DMS 273 (cell line): ENCODE data around the gene ANKRD22.
"Not testable (repeated sequence)": the region's sequence is repeated elsewhere in the genome, so short reads cannot be mapped to it uniquely, and the experiment has no call there.

Experiments
- DNase-seq: peaks from one replicate; lab custom pipeline; 2025; ENCODE audit not compliant: unreplicated experiment; lab: John Stamatoyannopoulos, UW

Gene ANKRD22

DNA sequence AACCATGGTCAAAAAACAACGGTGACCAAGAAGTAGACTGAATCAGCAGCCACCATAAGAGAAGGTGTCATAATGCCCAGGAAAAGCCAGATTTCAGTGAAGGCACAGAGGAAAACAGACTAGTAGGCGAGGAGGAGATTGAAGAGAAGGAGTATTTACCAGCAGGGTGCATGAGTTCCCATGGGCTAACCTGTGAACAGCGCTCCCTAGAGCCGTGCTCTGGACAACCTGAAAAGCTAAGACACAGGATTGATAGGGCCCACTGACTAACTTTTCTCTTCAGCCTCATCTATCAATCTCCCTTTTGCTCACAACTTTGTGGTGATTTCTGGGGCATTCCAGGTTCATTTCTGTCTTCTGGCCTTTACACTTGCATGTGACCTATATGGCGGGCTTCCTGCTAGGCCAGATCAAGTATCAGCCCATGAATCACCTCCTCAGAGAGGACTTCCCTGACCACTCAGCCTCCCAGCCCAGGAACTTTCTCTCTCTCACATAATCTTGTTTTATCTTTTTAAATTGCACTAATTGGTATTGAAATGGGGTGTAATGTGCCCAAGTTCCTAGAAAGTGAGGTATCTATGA is 12.8 kb downstream of the ANKRD22 start:
- DNase-seq = no peak

DNA sequence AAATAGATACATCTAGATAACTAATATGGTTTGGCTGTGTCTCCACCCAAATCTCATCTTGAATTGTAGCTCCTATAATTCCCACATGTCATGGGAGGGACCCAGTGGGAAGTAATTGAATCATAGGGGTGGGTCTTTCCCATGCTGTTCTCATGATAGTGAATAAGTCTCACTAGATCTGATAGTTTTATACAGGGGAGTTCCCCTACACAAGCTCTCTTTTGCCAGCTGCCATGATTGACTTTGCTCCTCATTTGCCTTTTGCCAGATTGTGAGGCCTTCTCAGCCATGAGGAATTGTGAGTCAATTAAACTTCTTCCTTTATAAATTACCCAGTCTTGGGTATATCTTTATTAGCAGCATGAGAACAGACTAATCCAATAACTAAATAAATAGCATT is 14.0 kb downstream of the ANKRD22 start:
- DNase-seq = not testable (repeated sequence)

DNA sequence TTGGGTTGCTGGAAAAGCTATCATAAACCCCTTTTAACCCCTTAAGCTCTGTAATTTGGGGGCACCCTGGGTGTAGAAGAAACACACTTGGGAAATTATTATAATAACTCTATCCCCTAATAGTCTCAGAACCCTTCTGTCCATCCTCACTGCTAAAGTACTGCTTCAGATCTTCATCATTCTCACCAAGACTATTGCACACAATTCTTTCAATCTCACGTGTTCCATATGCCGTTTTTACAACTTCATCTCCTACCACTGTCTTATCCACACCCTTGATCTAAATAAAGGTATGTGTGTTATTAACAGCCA is 15.8 kb downstream of the ANKRD22 start:
- DNase-seq = no peak

DNA sequence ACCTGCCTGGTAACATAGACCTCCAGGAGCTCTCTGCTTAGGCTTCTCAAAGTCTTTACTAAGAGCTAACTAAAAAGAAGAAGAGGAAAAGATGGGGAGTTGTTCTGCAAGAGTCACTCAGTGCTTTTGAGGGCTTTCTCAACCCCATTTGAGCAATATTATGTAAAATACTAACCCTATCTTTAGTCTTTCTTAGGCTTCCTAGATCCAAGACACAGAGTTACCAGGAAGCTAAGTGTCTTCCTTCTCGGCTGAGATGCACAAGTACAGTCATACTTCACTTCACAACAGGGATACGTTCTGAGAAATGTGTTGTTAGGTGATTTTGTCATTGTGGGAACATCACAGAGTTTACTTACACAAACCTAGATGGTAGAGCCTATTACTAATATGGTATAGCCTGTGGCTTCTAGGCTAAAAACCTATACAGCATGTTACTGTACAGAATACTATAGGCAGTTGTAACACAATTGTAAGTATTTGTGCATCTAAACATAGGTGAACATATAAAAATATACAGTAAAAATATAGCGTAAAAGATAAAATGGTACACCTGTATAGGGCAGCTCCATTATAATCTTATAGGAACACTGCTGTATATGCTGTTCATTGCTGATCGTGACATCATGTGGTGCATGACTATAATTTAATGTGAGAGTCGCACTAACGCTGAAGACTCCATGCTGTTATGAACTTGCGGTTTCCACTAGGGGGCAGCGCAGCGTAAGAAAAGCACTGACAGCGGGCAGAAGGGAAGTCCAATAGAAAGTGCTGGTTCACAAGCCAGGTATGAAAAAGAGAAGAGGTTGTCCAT is 16.3 kb downstream of the ANKRD22 start:
- DNase-seq = peak; percentile 87

DNA sequence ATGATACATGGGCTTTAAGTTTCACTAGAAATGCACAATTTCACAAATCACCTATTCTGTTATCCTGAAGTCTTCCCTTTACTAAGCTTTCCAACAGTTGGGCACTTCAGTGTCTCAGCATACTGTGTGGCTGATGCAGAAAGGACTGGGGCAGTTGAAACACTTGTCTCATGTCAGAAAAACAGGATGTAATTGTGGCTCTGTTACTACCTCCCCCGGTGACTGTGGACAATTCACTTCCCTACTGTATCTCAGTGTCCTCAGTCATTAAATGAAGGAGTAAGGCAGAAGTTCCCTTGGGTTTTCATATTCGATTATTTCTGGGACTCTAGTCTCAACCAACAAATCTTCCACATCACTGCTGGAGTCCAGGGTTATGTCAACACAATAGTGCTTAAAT is 17.9 kb downstream of the ANKRD22 start:
- DNase-seq = no peak

DNA sequence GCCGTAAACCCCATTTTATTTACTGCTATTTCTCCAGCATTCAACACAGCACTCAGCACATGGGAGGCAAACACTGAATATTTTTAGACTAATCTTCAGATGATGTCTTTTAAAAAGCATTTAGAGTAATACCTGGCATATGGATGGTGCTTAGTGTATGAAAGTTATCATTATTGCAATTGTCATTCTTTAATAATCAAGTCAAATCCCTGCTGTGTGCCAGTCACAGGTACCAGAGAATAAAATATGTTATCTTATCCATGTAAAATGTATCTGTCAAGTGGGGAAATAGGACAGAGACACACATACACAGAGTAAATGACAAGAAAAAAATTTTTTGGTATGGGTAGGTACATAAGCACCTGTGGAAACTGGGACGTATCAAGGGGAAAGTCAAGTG is 18.5 kb downstream of the ANKRD22 start:
- no peak for DNase-seq

DNA sequence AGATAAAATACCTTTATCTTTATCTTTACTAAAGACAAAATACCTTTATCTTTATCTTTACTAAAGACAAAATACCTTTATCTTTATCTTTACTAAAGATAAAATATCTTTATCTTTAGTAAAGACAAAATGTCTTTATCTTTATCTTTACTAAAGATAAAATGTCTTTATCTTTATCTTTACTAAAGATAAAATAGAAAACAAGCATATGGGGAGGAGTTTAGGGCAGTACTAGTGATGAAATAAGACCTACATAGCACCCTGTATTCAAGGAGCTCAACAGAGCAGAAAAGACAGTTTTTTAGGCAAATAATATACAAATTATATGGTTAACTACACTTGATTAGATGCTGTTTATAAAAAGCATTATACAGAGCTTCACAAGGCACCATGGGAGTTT is 19.3 kb downstream of the ANKRD22 start:
- DNase-seq = no peak

DNA sequence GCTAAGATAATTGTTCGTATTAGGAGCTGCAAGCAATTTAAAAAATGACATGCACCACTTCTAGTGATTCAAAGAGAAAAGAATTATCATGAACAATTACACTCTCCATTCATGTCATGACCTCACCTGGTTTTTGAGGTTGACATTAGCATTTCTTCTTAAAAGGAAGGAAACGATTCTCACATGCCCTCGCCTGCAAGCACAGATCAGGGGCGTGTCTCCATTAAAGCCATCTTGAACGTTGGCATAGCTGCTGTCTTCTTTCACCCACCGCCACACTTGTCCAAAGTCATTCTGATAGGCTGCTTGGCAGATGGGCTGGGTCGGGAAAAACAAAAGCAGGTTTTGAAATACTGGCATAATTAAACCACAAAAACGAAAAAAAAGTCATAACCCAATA is 19.9 kb downstream of the ANKRD22 start:
- no peak for DNase-seq

DNA sequence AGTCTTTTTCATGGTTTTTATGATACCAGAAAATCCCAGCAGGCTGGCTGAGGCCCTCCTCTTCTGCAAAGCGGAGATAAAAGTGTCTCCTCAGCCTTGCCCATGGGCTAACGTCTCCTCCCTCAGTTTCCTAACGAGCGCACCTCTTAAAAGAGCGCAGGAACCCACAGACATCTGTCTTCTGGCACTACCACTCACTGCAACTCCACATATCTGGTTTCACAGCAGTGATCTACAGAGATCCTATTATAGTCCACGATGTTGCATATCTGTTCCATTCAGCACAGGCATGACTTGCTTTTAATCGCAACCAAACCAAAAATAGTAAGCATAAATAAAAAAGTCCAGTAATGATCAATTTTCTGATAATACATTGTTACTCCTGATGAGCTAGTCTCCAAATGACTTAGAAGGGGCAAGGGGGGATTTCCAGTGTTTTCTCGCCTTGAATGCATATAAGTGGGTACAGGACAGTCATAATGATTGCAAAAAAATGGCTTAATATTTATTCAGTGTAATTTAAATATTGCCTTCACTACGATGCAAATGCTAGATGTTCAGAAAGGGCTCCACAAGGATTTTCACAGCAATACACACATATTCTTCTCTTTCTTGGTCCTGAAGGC is 20.9 kb downstream of the ANKRD22 start:
- DNase-seq = no peak

DNA sequence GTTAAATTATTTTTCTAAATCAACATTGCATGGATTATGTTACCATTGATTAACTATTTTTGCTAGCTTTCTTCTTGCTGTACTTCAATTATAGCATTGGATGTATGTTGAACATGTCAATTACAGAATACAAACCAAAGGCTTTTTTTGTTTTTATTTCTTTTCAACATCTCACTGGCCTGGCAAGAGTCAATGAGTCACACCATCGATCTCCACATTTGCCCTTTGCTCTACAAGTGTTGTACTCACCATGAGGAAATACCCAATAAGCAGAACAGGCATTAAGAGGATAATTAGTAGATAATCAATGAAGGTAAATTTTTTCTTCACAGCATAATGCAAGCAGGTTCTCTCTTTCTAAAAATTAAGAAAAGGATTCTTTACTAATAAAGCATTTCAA is 23.3 kb downstream of the ANKRD22 start:
- DNase-seq = no peak

DNA sequence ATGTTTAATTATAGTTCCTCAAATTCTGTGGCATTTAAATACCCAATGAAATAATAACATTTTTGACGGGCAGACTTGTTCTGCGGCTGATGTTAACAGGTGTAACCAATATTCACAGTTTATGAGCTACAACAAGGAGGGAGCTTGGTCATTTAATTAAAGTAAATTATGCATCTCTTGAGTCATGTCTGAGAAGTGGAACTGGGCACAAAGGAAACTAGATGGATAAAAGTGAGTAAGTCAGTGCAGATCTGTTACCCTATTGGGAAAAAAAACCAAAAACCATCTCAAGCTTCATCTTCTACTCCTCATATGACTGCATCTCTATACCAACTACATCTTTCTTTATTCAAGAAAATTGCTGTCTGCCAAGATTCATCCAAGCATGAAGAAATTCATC is 24.0 kb downstream of the ANKRD22 start:
- DNase-seq = no peak

DNA sequence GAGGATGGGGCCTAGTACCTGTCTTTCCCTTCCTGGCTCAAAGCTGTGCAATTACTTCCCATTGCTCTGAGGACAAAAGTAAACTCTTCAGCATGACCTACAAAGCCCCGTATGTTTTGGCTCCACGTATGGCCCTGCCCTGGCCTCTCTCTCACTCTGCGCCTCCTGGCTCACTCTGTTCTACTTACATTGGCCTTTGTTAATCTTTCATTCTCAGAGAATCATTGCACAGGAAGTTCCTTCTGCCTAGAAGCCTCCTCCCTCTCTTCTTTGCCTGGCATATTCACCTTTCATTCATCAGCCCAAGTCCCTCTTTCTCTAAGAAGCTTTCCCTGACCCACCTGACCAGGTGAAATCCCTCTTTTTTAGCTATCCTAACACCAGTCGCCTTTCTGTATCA is 25.3 kb downstream of the ANKRD22 start:
- no peak for DNase-seq

DNA sequence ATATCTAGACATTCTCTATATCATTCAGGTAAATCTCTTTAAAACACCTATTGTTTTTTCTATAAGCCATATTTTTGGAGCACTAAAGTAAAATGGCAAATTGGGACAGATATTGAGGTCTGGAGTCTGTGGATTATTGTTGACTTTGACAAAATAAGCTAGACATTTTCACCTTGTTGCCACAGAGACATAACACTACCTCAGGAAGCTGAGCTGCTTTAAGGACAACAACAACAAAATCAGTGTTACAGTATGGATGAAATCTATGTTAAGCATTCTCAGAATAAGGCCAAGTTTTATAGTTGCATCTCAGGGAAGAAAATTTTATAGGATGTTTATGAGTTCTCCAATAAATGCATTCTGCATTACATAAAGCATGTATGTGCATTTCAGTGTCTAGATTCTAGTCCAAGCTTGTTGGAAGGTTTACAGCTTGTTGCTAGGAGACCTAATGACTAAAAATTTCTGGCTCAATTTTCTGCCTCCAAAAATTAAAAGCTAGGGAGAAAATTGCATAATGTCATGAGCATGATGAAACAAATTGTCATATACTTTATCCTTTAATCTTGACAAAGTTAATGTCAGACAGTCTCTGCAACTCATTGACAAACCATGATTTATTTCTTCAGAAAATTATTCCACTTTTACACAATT is 30.8 kb downstream of the ANKRD22 start:
- DNase-seq = peak; percentile 13

DNA sequence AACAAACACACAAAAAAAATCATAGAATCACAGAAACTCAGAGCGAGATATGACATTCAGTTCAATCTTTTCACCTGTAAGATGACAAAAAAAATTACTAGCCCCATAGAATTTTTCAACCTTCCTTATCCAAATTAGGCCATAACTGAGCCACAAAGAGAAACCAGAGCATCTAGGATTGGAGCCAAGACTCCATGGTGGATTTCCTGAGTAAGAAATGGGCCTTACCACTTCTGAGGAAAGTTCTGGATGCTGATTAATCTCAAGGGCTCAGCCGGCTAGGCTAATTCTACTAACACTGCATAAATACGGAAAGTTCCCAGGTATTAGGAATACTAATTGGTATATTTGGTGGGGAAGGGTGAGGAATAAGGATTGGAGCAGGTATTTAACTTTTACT is 32.4 kb downstream of the ANKRD22 start:
- no peak for DNase-seq

DNA sequence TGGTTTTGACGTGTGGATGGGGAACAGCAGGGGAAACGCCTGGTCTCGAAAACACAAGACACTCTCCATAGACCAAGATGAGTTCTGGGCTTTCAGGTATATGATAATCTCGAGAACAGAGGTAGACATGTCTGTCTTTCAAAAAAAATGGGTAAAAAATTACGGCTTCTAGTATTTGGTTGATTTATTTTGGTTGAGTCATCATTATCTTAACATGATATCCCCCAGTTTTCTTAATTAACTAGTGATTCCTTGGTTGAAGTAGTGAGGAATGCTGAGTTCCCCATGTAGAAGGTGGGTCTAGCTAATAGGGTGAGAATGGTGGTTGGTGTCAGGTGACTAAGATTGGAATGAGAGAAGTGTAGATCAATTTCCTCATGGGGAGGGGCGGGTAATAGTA is 38.4 kb downstream of the ANKRD22 start:
- DNase-seq = no peak

DNA sequence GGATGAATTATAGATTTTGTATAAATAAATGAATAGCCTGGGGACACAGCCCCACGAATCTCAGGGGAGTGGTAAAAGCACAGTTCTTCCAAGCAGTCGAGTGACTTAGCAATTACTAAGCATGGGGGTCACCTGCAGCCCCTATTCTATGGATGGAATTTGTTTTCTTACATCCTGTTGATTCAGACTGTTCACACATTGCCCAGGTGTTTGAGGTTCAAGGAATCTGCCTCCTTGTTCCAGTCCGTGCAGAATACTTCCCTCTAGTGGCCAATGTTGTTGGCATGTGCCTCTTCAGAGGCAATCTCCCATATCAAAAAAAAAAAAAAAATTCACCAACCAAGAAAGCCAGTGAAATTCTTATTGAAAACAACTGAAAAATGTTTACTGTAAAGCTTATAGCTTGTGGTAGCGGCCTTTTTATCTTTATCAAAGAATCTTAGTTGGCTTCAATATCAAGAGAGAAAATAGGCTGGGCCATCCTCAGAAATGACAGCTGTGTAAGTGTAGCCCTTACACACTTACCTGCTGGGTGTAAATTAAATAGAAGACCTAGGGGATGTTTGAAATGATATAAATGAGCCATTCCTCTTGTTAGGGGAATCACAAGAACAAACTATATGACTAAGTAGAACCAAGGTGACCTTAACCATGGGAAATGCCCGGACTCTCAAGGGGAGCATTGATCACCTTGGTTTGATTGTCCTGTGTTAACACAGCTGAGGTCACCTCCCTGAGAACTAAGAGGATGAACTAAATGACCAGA is 41.3 kb downstream of the ANKRD22 start:
- peak; percentile 65 for DNase-seq

DNA sequence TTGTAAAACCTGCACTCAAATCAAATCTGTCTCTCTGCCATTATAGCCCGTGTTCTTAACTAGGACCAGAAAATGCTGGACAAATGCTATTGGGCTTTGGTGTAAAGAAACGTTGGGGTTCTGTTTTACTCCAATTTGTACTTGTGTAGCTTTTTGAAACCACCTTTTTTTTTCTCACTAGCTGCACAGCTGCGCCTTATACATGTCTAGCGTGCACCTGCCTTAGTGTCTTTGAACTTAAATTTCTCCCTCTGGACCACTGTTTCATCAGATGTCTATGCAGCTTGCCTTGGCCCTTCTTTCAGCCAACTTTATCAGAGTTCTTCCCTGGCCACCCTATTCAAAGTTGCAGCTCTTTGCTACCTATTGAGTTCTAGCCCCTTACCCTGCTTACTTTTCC is 42.0 kb downstream of the ANKRD22 start:
- no peak for DNase-seq

DNA sequence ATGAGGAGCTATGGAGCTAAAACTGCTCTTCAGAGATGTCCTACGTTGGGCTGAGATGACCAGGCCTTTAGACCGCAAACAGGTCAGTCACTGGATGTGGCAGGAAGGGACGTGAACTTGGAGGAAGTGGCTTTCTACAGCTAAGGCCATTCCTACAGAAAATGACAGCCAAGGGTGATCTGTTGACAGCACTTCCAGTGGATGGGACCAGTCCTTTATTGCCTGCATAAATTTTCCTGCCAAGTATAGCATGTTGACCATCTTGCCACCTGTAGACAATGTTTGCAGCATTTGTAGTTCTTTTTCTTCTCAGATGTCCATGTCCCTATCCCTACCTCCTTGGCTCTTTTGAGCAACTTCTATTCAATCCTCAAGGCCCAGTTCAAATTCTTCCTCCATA is 45.7 kb downstream of the ANKRD22 start:
- DNase-seq = no peak

DNA sequence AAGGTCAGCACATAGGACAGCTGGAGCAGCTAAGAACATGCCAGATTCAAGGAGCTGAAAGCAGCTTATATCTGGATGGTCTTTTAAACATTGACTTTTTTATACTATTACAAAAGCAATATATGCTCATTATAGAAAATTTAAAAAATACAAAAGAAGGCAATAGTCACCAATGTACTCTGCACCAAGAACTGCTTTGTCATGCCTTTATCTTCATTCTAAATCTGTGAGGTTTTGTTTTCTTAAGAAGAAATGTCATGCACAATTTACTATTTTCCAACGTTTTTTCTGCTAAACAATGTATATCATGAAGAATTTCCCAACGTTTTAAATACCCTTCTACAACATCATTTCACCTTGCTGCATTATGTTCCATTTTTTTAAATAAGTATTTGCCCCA is 46.3 kb downstream of the ANKRD22 start:
- DNase-seq = no peak

DNA sequence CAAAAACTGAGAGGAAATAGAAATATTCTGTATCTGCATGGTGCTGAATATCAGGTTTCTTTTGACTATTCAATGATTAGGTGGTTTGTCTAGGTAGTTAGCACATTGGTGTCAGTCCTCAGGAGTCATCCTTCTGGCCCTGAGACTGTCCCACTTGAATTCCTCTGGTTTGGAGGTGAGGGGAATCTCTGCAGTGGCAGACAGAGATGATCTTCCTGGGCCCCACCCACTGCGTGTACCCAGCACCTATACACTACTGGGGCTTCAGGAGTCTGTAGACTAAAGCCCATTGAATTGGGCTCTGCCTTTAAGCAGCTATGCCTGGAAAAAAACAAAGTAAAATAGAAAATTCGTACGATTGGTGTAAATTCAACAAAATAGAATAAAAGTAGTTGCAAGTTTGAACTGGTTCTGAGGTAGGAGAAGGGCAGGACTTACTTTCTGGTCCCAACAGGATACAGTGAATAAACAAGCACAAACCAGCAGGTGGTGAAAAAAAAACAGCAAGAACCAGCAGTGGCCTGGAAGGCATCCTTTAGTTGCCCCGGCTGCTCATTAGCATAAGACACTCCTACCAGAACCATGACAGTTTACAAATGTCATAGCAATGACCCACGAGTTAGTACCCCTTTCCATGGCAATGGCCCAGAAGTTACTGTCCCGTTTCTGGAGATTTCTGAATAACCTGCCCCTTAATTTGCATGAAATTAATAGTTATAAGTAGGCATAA is 47.4 kb downstream of the ANKRD22 start:
- peak; percentile 2 for DNase-seq

DNA sequence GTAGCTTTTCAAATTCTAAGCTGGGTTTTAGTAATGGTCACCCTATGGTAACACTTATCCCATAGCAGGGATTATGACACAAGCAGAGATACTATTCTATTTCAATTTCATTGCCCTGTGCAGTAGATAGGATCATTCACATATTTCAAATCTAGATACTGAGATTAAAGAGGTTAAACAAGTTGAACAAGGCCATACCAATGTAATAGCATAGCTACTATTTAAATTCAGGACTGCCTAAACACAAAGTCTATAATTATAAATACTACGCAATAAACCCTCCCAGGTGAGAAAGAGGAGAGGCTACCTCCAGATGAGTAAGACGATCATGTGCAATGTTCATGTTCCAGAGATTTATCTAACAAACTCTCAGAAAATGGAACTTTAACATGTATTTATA is 48.0 kb downstream of the ANKRD22 start:
- no peak for DNase-seq
